IMR-90 (cell line): Measurements from ENCODE around the gene TEF. TPM values are rescaled to one million over a fixed set of nuclear protein-coding genes. Genes with fewer than 3 reads are reported as not detected.

Experiments
- ATAC-seq: fragments of 200-7000 bp; cut with Tn5 transposase; 2 replicates; pipeline ENCODE4 v1.9.1; 2020; ENCODE audit warnings: low read depth, mild to moderate bottlenecking, moderate library complexity
- BruUV-seq: library from RNA; stranded (reverse); fragments of 400-500 nt; replicated peaks from 2 replicates; lab custom pipeline; 2021; lab: Mats Ljungman, UMichigan
- CTCF ChIA-PET: fragments of 300-600 bp; formaldehyde crosslinking; extraction: SDS; loops from one replicate; lab custom pipeline; 2021; ENCODE audit warnings: antibody characterized with exemption; lab: Yijun Ruan, JAX
- POLR2A ChIA-PET: fragments of 300-600 bp; sonication (Branson Sonifier 250); formaldehyde crosslinking; loops from one replicate; lab custom pipeline; 2022; ENCODE audit warnings: antibody characterized with exemption; ENCODE audit not compliant: unreplicated experiment; lab: Charles Lee
- DNase-seq: peaks from one replicate; pipeline ENCODE4 v3.0.0; 2013
- H2AFZ ChIP-seq: replicated peaks from 2 replicates; pipeline ENCODE3; 2013; ENCODE audit warnings: low read length, mild to moderate bottlenecking; ENCODE audit not compliant: poor library complexity
- H2AK5ac ChIP-seq: 2 replicates; pipeline ENCODE4 v1.6.1; 2013; ENCODE audit warnings: low read depth, low read length, inconsistent platforms
- H2AK9ac ChIP-seq: replicated peaks from 2 replicates; pipeline ENCODE3; 2013; ENCODE audit warnings: mild to moderate bottlenecking, low read depth, low read length, moderate library complexity; ENCODE audit not compliant: poor library complexity
- H2BK120ac ChIP-seq: 2 replicates; pipeline ENCODE4 v1.6.1; 2013; ENCODE audit warnings: low read depth, low read length, inconsistent platforms
- H2BK15ac ChIP-seq: 3 replicates; pipeline ENCODE4 v1.6.1; 2013; ENCODE audit warnings: low read depth, low read length, inconsistent platforms
- H2BK20ac ChIP-seq: 2 replicates; pipeline ENCODE4 v1.6.1; 2013; ENCODE audit warnings: low read depth, mild to moderate bottlenecking, inconsistent platforms, low read length, moderate library complexity
- H2BK5ac ChIP-seq: 2 replicates; pipeline ENCODE4 v1.6.1; 2013; ENCODE audit warnings: mild to moderate bottlenecking, low read depth, low read length, inconsistent platforms; ENCODE audit not compliant: poor library complexity, severe bottlenecking
- H3K14ac ChIP-seq: replicated peaks from 2 replicates; pipeline ENCODE4 v1.6.1; 2013; ENCODE audit warnings: low read depth, low read length, inconsistent platforms
- H3K18ac ChIP-seq: 2 replicates; pipeline ENCODE4 v1.6.1; 2013; ENCODE audit warnings: low read depth, low read length, control low read depth
- H3K23ac ChIP-seq: 2 replicates; pipeline ENCODE4 v1.6.1; 2013; ENCODE audit warnings: low read depth, low read length, inconsistent platforms
- H3K27ac ChIP-seq: 2 replicates; pipeline ENCODE4 v1.5.1; 2013; ENCODE audit warnings: mild to moderate bottlenecking, control low read depth, low read length; ENCODE audit not compliant: insufficient read depth
- H3K27me3 ChIP-seq: 2 replicates; pipeline ENCODE4 v1.6.1; 2013; ENCODE audit warnings: low read length; ENCODE audit not compliant: control insufficient read depth, insufficient read depth
- H3K36me3 ChIP-seq: 2 replicates; pipeline ENCODE4 v1.6.1; 2013; ENCODE audit warnings: low read length, mixed read lengths; ENCODE audit not compliant: control insufficient read depth, insufficient read depth
- H3K4ac ChIP-seq: 2 replicates; pipeline ENCODE4 v1.6.1; 2013; ENCODE audit warnings: low read depth, low read length, inconsistent platforms
- H3K4me1 ChIP-seq: 2 replicates; pipeline ENCODE4 v1.6.1; 2013; ENCODE audit warnings: low read length, mixed read lengths; ENCODE audit not compliant: control insufficient read depth, insufficient read depth
- H3K4me2 ChIP-seq: 2 replicates; pipeline ENCODE4 v1.6.1; 2013; ENCODE audit warnings: low read depth, mild to moderate bottlenecking, control low read depth, low read length, moderate library complexity
- H3K4me3 ChIP-seq: 2 replicates; pipeline ENCODE4 v1.5.1; 2013; ENCODE audit warnings: low read depth, mild to moderate bottlenecking, control low read depth, low read length, moderate library complexity; ENCODE audit not compliant: insufficient read depth
- H3K56ac ChIP-seq: 2 replicates; pipeline ENCODE4 v1.6.1; 2013; ENCODE audit warnings: low read length, inconsistent platforms; ENCODE audit not compliant: insufficient read depth; ENCODE audit errors: extremely low read depth
- H3K79me1 ChIP-seq, 2 experiments: 2 replicates each; pipeline ENCODE4 v1.6.1; 2013; ENCODE audit warnings: low read length in 2 of 2, inconsistent platforms in 1 of 2, low read depth in 1 of 2
- H3K9ac ChIP-seq: 2 replicates; pipeline ENCODE4 v1.6.1; 2013; ENCODE audit warnings: low read depth, low read length, control low read depth
- H3K9me1 ChIP-seq: 2 replicates; pipeline ENCODE4 v1.6.1; 2013; ENCODE audit warnings: low read length, inconsistent platforms; ENCODE audit not compliant: insufficient read depth
- H3K9me3 ChIP-seq: 2 replicates; pipeline ENCODE4 v1.6.1; 2013; ENCODE audit warnings: low read length; ENCODE audit not compliant: control insufficient read depth, insufficient read depth
- H4K20me1 ChIP-seq: 2 replicates; pipeline ENCODE4 v1.6.1; 2013; ENCODE audit warnings: low read length, inconsistent platforms; ENCODE audit not compliant: insufficient read depth
- H4K5ac ChIP-seq: 2 replicates; pipeline ENCODE4 v1.6.1; 2013; ENCODE audit warnings: mild to moderate bottlenecking, low read depth, low read length, control low read depth
- H4K8ac ChIP-seq, 2 experiments: 2 replicates each; pipeline ENCODE4 v1.6.1; 2013; ENCODE audit warnings: low read depth in 2 of 2, low read length in 2 of 2, control low read depth in 1 of 2, inconsistent platforms in 1 of 2
- H4K91ac ChIP-seq: 2 replicates; pipeline ENCODE4 v1.6.1; 2013; ENCODE audit warnings: low read depth, low read length, inconsistent platforms; ENCODE audit not compliant: insufficient read depth
- BHLHE40 ChIP-seq: fragments of 150-350 bp; IDR thresholded peaks from 2 replicates; pipeline ENCODE4 v1.6.1; 2016; ENCODE audit warnings: mild to moderate bottlenecking, low read depth, low read length
- CTCF ChIP-seq: conservative IDR thresholded peaks from 2 replicates; pipeline ENCODE4 v1.5.1; 2012; ENCODE audit warnings: mild to moderate bottlenecking, low read depth, low read length, improper control_type of control experiment
- MXI1 ChIP-seq: IDR thresholded peaks from 2 replicates; pipeline ENCODE4 v1.6.1; 2012; ENCODE audit warnings: low read depth, mild to moderate bottlenecking, low read length, moderate library complexity, borderline replicate concordance
- NFE2L2 ChIP-seq: fragments of 150-350 bp; IDR thresholded peaks from 2 replicates; pipeline ENCODE4 v1.6.1; 2016; ENCODE audit warnings: low read depth, mild to moderate bottlenecking, low read length
- RAD21 ChIP-seq: IDR thresholded peaks from 2 replicates; pipeline ENCODE4 v1.6.1; 2012; ENCODE audit warnings: low read length, improper control_type of control experiment
- WGBS, 2 experiments: methylation state at CpG; one replicate each; pipeline versions ENCODE4 v1.1.5 to v1.1.7; 2013; ENCODE audit warnings: missing lambda C conversion rate in 2 of 2; ENCODE audit not compliant: insufficient read length in 1 of 2; ENCODE audit errors: extremely low coverage in 2 of 2; 5-methylcytosine and 5-hydroxymethylcytosine counted together
- dilution Hi-C: fragments of 300-500 bp; cut with HindIII; formaldehyde crosslinking; loops from one replicate; pipeline ENCODE4 v1.14.3; 2018; ENCODE audit warnings: low sequenced_read_pairs; ENCODE audit not compliant: unreplicated experiment
- in situ Hi-C: fragments of 300-500 bp; cut with MboI; formaldehyde crosslinking; loops from 3 replicates; pipeline ENCODE4 v1.14.3; 2019; ENCODE audit warnings: low sequenced_read_pairs, inconsistent platforms, mixed read lengths
- intact Hi-C: fragments of 100-400 bp; cut with micrococcal nuclease; formaldehyde crosslinking; loops from 2 replicates; pipeline ENCODE4 v1.10.0; 2022
- polyA plus RNA-seq, 3 experiments: library from polyadenylated mRNA; depleted of rRNA; stranded (reverse); fragments of >200 nt; gene quantifications; 2 replicates each; pipeline ENCODE4 v1.2.3, GENCODE V29; 2012; ENCODE audit warnings: low replicate concordance in 1 of 3
- total RNA-seq: library from RNA; depleted of rRNA; stranded (reverse); fragments of >200 nt; gene quantifications from 2 replicates; pipeline ENCODE4 v1.2.3, GENCODE V29; 2012
- TF ChIP-seq, protein P1 (sequence below): fragments of 150-350 bp; IDR thresholded peaks from 2 replicates; pipeline ENCODE4 v1.6.1; 2016; ENCODE audit warnings: low read depth, mild to moderate bottlenecking, low read length, moderate library complexity, borderline replicate concordance

The TEF gene
- total and polyA plus RNA-seq, 2 of the 4 experiments (the other 2 are of a cell fraction) = 5.6 to 11.6 TPM

DNA sequence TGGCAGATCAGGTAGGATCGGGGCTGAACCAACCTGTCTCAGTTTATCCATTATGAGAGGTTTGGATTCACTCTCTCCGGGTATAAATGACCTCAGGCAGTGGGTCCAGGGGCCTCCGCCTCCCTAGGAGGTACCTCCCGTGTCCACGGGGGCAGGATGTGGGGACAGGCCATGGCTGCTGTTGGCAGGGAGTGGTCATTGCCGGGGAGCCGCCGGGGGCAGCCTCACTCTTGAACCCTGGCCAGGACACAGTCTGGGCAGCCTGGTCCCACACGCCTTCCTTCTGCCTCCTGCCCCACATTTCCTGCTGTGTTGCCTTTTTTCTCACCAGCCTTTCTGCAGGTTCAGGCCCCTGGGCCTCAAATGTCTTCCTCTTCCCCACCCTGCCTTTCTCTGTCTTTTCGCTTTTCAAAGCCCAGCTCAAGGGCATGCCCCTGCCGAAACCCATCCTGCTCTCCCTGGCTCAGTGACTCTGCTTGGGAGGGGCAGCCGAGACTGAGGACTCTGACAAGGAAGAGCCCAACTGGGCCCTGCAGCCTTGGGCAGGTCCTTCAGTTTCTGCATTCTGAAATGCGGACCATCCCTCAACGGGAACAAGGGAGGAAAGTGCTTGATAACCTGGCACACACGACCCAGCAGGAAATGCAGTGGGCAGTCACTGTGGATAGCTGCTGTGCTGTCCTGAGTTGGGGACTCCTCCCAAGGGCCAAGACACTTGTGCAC is 49.4 kb upstream of the TEF start:
- Histone ChIP-seq H2BK5ac (no peak overlapping the region), H3K27ac (no peak overlapping the region; the same call in 1 of the 2 replicates), H3K9me1 (peaks cover 13% of the 10 kb centered on the region), H2AK5ac (no peak overlapping the region), H3K9me3 (no peaks in the 10 kb centered on the region), H2BK120ac (no peak overlapping the region), H3K4me3 (no peak overlapping the region), H3K23ac (no peak overlapping the region), H2AK9ac (no peak overlapping the region), H4K20me1 (peaks cover 4% of the 10 kb centered on the region; the same call in 1 of the 2 replicates), H3K14ac (no peak overlapping the region), H3K9ac (no peak overlapping the region), H3K18ac (no peak overlapping the region), H3K27me3 (no peaks in the 10 kb centered on the region), H3K4ac (no peak overlapping the region), H2AFZ (no peak overlapping the region), H4K91ac (no peak overlapping the region), H3K36me3 (peaks cover 74% of the 10 kb centered on the region), H3K56ac (no peak overlapping the region), H3K79me1 (peaks cover 9 to 43% of the 10 kb centered on the region in 2 experiments), H3K4me2 (no peak overlapping the region), H3K4me1 (no peaks in the 10 kb centered on the region), H2BK20ac (no peak overlapping the region), H4K8ac (no peak overlapping the region), H2BK15ac (no peak overlapping the region), H4K5ac (no peak overlapping the region)
- intact Hi-C loops (no loop called here), in situ Hi-C loops (no loop called here), dilution Hi-C loops (no loop called here)
- DNase-seq (no peak), ATAC-seq (no peak)
- ChIA-PET POLR2A (no interaction called here), CTCF (no interaction called here)
- no peak for TF ChIP-seq BHLHE40
- no peak for TF ChIP-seq NFE2L2
- TF ChIP-seq MXI1 = no peak
- TF ChIP-seq, protein P1, sequence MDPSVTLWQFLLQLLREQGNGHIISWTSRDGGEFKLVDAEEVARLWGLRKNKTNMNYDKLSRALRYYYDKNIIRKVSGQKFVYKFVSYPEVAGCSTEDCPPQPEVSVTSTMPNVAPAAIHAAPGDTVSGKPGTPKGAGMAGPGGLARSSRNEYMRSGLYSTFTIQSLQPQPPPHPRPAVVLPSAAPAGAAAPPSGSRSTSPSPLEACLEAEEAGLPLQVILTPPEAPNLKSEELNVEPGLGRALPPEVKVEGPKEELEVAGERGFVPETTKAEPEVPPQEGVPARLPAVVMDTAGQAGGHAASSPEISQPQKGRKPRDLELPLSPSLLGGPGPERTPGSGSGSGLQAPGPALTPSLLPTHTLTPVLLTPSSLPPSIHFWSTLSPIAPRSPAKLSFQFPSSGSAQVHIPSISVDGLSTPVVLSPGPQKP = no peak
- TF ChIP-seq CTCF = no peak
- TF ChIP-seq RAD21 = no peak
- WGBS, 2 experiments = 100% methylated on average over 2 of the region's 15 CpGs; no CpG with 5 or more reads in 1 of the 2 experiments
- no TSS peak for BruUV-seq
